Cardiac fibroblast (primary cell): ENCODE measurements around the gene CHAC1.

ENCODE experiments used
- DNase-seq, 2 donors: peaks; one replicate each; pipeline versions ENCODE4 v3.0.0 to v3.0.0-alpha.2; 2010; ENCODE audit warnings: low read depth in 2 of 2
- H3K4me3 ChIP-seq, 2 donors: replicated peaks in 1 of 2; 1 replicate in 1 of 2; 2 replicates in 1 of 2; pipeline ENCODE4 v1.5.1; 2011; ENCODE audit warnings: low read depth in 2 of 2, low read length in 2 of 2, mild to moderate bottlenecking in 2 of 2, moderate library complexity in 1 of 2
- TF ChIP-seq, protein P1 (sequence below): IDR thresholded peaks from one replicate; pipeline ENCODE4 v1.5.1; 2011; ENCODE audit warnings: low read depth, mild to moderate bottlenecking, low read length, inconsistent platforms

Gene CHAC1

DNA sequence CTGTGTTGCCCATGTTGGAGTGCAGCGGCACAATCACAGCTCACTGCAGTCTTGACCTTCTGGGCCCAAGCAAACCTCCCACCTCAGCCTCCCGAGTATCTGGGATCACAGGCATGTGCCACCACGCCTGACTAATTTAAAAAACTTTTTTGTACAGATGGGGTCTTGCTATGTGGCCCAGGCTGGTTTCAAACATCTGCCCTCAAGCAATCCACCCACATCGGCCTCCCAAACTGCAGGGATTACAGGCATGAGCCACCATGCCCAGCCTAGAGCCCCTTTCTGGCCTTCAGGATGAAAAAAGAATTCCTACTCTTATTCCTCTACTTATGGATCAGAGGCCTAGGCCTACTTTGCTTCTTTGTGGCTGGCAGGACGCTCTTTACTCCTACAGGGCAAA, 39.6 kb downstream of the CHAC1 start:
- TF ChIP-seq, protein P1, sequence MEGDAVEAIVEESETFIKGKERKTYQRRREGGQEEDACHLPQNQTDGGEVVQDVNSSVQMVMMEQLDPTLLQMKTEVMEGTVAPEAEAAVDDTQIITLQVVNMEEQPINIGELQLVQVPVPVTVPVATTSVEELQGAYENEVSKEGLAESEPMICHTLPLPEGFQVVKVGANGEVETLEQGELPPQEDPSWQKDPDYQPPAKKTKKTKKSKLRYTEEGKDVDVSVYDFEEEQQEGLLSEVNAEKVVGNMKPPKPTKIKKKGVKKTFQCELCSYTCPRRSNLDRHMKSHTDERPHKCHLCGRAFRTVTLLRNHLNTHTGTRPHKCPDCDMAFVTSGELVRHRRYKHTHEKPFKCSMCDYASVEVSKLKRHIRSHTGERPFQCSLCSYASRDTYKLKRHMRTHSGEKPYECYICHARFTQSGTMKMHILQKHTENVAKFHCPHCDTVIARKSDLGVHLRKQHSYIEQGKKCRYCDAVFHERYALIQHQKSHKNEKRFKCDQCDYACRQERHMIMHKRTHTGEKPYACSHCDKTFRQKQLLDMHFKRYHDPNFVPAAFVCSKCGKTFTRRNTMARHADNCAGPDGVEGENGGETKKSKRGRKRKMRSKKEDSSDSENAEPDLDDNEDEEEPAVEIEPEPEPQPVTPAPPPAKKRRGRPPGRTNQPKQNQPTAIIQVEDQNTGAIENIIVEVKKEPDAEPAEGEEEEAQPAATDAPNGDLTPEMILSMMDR = no peak
- no peak overlapping the region for H3K4me3 ChIP-seq
- DNase-seq = no peak

DNA sequence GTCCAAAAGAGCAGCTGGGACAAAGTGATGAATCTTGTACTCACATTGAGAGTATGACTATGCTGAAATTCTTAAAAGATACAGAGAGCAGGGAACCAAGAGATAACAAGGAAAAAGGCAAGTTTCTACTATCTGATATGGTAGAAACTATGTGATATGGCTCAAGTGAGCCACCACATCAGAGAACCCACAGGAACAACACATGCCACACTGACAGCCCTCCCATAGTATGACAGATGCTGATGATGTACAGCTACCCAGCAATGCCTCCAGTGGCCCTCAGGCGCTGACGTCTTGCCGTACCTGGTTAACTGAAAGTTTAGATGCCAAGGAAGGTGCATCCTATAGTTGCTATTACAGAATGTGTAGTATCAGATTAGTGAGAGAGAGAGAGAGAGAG, 42.4 kb downstream of the CHAC1 start:
- DNase-seq = no peak
- H3K4me3 ChIP-seq = no peak overlapping the region
- TF ChIP-seq, protein P1 = no peak

DNA sequence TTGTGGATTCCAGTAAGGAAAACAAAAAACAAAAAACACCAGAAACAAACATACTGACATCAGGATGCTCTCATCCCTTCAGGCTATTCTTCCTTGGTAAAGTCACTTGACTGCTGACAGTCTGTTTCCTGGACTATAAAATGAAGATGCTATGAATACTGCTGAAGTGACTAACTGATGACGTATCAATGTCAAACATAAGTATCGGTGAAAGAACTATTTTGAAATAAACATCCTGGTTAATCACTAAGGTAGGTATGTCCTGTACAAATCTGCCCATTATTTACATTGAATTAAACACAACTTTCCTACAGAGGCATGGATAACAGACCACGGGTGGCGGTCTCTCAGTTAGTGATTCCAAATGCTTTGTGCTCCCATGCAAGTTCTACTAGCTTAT, 45.9 kb downstream of the CHAC1 start:
- H3K4me3 ChIP-seq = no peak overlapping the region
- TF ChIP-seq, protein P1 = no peak
- DNase-seq = peak in 1 of 2 donors; percentile 81

DNA sequence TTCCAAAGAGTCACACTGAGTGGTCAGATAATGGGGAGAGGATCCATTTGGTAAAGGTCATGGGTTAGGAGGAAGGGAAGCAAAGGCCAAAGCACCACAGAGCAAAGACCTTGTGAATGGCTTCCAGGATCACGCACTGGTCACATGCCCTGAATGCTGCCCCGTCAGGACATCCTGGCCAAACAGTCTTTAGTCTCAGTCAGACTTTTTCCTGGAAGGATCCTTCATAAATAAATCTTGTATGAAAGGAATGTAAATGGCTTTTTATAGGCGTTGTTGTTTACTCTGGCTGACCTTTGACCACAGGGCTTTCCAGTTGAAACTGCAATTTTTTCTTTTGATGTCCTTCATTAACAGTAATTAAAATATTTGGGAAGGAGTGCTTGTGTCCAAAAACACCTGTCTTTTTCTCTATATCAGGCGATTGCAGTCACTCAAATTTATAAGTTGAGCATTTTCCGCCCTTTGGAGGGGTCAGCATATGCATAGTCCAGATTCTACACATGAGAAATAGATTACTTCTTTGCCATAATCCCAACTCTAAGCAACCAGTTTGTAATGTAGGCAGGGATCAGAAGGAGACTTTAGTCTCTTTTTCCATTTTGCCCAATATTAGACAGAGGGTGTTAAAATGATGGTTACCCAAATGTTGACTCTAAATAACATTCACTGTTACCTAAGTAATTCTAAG, 48.4 kb downstream of the CHAC1 start:
- DNase-seq = no peak
- H3K4me3 ChIP-seq = no peak overlapping the region
- TF ChIP-seq, protein P1 = no peak

DNA sequence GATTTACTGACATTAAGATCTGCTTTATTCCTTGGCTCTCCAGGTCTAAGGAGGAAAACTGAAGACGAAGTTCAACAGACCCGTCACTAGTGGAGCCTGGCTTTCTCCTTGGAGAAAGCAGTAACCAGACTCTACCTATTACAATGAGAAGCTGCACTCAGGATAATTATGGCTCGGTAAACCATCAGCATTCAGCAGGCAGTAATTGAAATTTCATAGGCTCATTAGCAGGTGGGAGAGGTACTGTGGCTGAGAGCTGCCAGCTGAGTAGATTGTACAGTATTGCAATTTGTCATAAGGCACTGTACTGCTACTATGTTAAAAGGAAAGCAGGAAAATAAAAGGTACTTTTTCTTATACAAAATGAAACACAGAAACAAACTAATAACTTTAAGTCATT, 51.2 kb downstream of the CHAC1 start:
- DNase-seq = no peak
- TF ChIP-seq, protein P1 = no peak
- no peak overlapping the region for H3K4me3 ChIP-seq
